Stimulated activated naive CD8-positive, alpha-beta T cell treated with anti-CD3 and anti-CD28 coated beads, Interleukin-15, Interleukin-2, amounts not matched to agents 100 ng/mL and 50 ng/mL, for 24 hours (primary cell): ENCODE results near the gene THY1.
"Not testable (repeated sequence)": the region's sequence is repeated elsewhere in the genome, so short reads cannot be mapped to it uniquely, and the experiment has no call there.

Source experiments
- H3K27ac Mint-ChIP-seq: one replicate; pipeline ENCODE4 v1.8.0; 2021; ENCODE audit warnings: mild to moderate bottlenecking, mixed read lengths
- H3K27me3 Mint-ChIP-seq: one replicate; pipeline ENCODE4 v1.8.0; 2021; ENCODE audit warnings: mixed read lengths
- H3K36me3 Mint-ChIP-seq: one replicate; pipeline ENCODE4 v1.8.0; 2021; ENCODE audit warnings: low read depth, mixed read lengths
- H3K4me1 Mint-ChIP-seq: one replicate; pipeline ENCODE4 v1.8.0; 2021; ENCODE audit warnings: low read depth, mixed read lengths
- H3K4me3 Mint-ChIP-seq: one replicate; pipeline ENCODE4 v1.8.0; 2021; ENCODE audit warnings: mild to moderate bottlenecking, mixed read lengths
- H3K9me3 Mint-ChIP-seq: one replicate; pipeline ENCODE4 v1.8.0; 2021; ENCODE audit warnings: mixed read lengths

The THY1 gene

GRCh38 chr11:119450590-119451326, 27.8 kb upstream of the THY1 start:
- no peak overlapping the region for H3K27ac Mint-ChIP-seq
- peaks cover 32% of the 10 kb centered on the region for H3K27me3 Mint-ChIP-seq
- H3K4me3 Mint-ChIP-seq = no peak overlapping the region
- no peaks in the 10 kb centered on the region for H3K36me3 Mint-ChIP-seq
- H3K4me1 Mint-ChIP-seq = no peaks in the 10 kb centered on the region
- H3K9me3 Mint-ChIP-seq = no peaks in the 10 kb centered on the region

- H3K36me3 Mint-ChIP-seq = no peaks in the 10 kb centered on the region
- peaks cover 41% of the 10 kb centered on the region for H3K27me3 Mint-ChIP-seq
- no peak overlapping the region for H3K27ac Mint-ChIP-seq
- H3K4me1 Mint-ChIP-seq = no peaks in the 10 kb centered on the region
- no peaks in the 10 kb centered on the region for H3K9me3 Mint-ChIP-seq
- no peak overlapping the region for H3K4me3 Mint-ChIP-seq
Observed at GRCh38 chr11:119449498-119449897, 26.5 kb upstream of the THY1 start.

DNA sequence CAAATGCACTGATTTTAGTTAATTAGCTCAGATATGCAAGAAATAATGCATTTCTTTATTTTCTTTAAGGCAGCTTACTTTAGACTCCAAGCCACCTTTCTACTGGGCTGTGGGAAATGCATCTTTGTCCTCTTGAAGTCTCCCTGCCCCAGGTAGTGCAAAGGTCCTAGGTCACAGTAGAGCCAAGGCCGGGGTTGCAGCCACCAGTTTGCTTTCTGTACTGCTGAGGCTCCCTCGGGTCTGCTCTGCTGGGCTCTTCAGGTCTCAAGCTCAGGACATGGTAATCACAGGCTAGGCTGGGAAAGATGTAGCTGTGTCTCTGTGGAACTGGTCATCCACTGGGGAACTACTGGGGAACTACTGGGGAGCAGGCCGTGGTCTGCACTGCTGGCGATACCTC, 25.4 kb upstream of the THY1 start:
- H3K9me3 Mint-ChIP-seq = no peaks in the 10 kb centered on the region
- no peak overlapping the region for H3K4me3 Mint-ChIP-seq
- H3K27me3 Mint-ChIP-seq = peaks cover 44% of the 10 kb centered on the region
- no peaks in the 10 kb centered on the region for H3K4me1 Mint-ChIP-seq
- H3K36me3 Mint-ChIP-seq = no peaks in the 10 kb centered on the region
- no peak overlapping the region for H3K27ac Mint-ChIP-seq

- no peak overlapping the region for H3K27ac Mint-ChIP-seq
- H3K9me3 Mint-ChIP-seq = no peaks in the 10 kb centered on the region
- no peaks in the 10 kb centered on the region for H3K4me1 Mint-ChIP-seq
- H3K36me3 Mint-ChIP-seq = no peaks in the 10 kb centered on the region
- peaks cover 40% of the 10 kb centered on the region for H3K27me3 Mint-ChIP-seq
- no peak overlapping the region for H3K4me3 Mint-ChIP-seq
Observed at GRCh38 chr11:119447664-119448242, 24.8 kb upstream of the THY1 start.

DNA sequence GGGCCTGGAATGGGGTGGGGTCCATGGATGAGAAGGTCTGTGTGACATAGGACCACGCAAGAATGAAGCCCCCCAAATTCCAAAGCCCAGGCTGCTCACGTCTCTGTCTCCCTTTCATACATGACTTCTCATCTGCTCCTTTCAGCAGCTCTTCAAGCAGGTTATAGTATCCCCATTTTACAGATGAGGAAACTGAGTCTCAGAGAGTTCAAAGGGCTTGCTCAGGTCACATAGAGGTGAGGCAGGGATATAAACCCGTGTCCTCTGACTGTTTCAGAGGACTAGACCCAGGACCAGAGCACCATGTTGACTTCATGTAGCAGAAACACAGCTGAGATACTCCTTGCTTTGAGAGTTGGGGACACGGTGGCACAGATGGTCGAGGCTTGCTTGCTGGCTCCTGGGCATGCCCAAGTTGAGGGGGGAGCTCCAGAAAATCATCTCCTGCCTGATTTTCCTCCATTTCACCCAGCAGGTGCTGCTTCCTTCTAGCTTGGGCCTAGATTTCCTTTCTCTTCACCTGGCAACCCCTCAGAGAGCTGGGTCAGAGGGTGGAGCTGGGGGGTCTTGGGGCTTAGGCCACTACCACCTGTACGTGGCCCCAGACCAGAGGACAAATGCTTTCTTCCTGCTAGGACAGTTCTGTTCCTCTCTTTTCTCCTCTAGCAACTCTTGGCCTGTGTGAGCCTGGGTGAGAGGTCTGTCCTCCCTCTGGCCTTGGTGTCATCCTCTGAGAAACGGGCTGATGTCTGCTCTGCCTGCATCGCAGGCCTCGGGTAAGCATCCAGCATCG, 24.1 kb upstream of the THY1 start:
- peaks cover 42% of the 10 kb centered on the region for H3K27me3 Mint-ChIP-seq
- H3K36me3 Mint-ChIP-seq = no peaks in the 10 kb centered on the region
- H3K9me3 Mint-ChIP-seq = no peaks in the 10 kb centered on the region
- no peak overlapping the region for H3K4me3 Mint-ChIP-seq
- no peaks in the 10 kb centered on the region for H3K4me1 Mint-ChIP-seq
- no peak overlapping the region for H3K27ac Mint-ChIP-seq

DNA sequence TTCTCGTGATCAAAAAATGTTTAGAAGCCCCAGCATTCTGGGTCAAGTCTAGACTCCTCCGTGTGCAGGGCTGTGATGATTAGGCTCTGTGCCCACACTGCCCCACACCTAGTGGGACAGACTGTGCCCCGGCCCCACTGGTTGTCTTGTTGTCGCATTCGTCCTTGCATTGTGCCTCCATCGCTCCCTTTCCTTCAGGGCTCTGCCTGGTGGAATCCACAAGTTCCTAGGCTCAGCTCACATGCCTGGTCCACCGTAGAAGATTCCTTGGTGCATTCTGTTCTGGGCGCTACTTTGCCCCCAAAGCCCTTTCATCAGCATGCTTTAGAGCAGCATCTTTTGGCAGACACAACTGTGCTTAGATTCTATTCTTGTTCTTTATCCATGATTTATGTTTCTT, 23.5 kb upstream of the THY1 start:
- Mint-ChIP-seq H3K9me3 (no peaks in the 10 kb centered on the region), H3K4me1 (peaks cover under 1% of the 10 kb centered on the region), H3K4me3 (no peak overlapping the region), H3K27me3 (peaks cover 37% of the 10 kb centered on the region), H3K36me3 (no peaks in the 10 kb centered on the region), H3K27ac (no peak overlapping the region)

DNA sequence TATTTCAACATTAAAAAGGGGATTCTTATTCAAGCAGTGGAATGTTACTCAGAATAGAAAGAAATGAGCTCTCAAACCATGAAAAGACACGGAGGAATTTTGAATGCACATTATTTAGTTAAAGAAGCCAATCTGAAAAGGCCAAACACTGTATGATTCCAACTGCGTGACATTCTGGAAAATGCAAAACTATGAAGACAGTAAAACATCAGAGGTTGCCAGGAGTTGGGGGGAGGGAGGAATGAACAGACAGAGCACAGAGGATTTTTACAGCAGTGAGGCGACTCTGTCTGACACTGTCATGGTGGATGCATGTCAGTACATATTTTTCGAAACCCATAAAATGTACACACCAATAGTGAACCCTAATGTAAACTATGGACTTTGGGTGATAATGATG, 22.9 kb upstream of the THY1 start:
- Mint-ChIP-seq H3K9me3 (no peaks in the 10 kb centered on the region), H3K4me3 (no peak overlapping the region), H3K27me3 (peaks cover 35% of the 10 kb centered on the region), H3K36me3 (no peaks in the 10 kb centered on the region), H3K27ac (no peak overlapping the region), H3K4me1 (peaks cover 7% of the 10 kb centered on the region)

DNA sequence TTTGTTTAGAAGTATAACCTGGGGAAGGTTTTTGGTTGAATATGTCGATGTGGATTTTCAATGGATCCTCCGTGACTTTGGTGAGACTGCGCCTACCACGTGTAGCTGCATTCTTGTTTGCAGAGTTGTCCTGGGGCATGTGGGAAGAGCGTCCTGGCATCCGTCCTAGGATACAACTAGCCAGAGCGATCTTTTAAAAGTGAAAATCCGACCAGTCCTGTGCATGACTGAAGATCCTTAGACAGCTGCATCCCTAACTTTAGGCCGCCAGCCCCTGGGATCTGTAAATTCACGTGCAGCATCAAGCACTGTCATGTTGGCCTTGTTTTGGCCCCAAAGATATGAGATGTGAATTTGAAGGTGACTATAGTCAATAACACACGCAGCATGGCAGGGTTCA, 22.4 kb upstream of the THY1 start:
- Mint-ChIP-seq H3K4me1 (peaks cover 11% of the 10 kb centered on the region), H3K9me3 (no peaks in the 10 kb centered on the region), H3K36me3 (no peaks in the 10 kb centered on the region), H3K27me3 (peaks cover 30% of the 10 kb centered on the region), H3K4me3 (no peak overlapping the region), H3K27ac (no peak overlapping the region)

DNA sequence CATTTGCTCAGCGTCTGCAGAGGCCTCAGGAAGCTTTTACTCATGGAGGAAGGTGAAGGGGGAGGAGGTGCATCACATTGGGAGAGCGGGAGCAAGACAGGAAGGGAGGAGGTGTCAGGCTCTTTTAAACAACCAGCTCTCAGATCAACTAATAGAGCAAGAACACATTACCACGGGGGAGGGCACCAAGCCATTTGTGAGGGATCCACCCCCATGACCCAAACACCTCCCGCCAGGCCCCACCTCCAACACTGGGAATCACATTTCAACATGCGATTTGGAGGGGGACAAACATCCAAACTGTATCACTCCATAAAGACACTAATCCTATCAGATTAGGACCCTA, 18.9 kb upstream of the THY1 start:
- Mint-ChIP-seq H3K4me1 (peaks cover 12% of the 10 kb centered on the region), H3K4me3 (no peak overlapping the region), H3K27ac (no peak overlapping the region), H3K9me3 (no peaks in the 10 kb centered on the region), H3K27me3 (peaks cover 41% of the 10 kb centered on the region), H3K36me3 (no peaks in the 10 kb centered on the region)

- no peaks in the 10 kb centered on the region for H3K9me3 Mint-ChIP-seq
- H3K36me3 Mint-ChIP-seq = no peaks in the 10 kb centered on the region
- peaks cover 33% of the 10 kb centered on the region for H3K27me3 Mint-ChIP-seq
- H3K4me3 Mint-ChIP-seq = no peak overlapping the region
- H3K4me1 Mint-ChIP-seq = peaks cover 12% of the 10 kb centered on the region
- H3K27ac Mint-ChIP-seq = no peak overlapping the region
Observed at GRCh38 chr11:119438599-119438998, 15.6 kb upstream of the THY1 start.

DNA sequence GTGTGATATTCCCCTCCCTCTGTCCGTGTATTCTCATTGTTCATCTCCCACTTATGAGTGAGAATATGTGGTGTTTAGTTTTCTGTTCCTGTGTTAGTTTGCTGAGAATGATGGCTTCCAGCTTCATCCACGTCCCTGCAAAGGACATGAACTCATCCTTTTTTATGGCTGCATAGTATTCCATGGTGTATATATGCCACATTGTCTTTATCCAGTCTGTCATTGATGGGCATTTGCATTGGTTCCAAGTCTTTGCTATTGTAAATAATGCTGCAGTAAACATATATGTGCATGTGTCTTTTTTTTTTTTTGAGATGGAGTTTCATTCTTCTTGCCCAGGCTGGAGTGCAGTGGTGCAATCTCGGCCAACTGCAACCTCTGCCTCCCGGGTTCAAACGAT, 14.5 kb upstream of the THY1 start:
- not testable (repeated sequence) for H3K36me3 Mint-ChIP-seq, H3K4me3 Mint-ChIP-seq, H3K27ac Mint-ChIP-seq, H3K9me3 Mint-ChIP-seq
- peaks cover 12% of the 10 kb centered on the region for H3K4me1 Mint-ChIP-seq
- peaks cover 34% of the 10 kb centered on the region for H3K27me3 Mint-ChIP-seq

DNA sequence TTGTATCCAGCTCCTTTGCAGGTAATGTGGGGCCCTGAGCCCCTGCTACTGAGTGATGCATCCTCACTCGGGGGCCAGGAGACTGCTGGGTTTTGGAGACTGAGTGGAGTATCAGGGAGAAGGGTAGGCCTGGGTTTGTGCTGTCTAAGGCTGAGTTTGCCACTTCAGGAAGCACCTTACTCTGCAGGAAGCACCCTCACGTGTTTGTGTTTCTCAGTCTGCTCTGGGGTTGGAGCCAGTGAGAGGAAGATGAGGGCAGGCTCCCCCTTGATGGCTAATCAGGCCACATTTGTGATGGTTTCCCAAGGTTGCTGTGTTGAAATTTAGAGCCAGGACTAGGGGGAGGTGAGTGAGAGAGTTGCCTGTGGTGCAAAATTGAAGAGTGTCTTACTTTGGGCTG, 13.7 kb upstream of the THY1 start:
- Mint-ChIP-seq H3K4me1 (peaks cover 12% of the 10 kb centered on the region), H3K36me3 (no peaks in the 10 kb centered on the region), H3K9me3 (no peaks in the 10 kb centered on the region), H3K27ac (no peak overlapping the region), H3K4me3 (no peak overlapping the region), H3K27me3 (peaks cover 36% of the 10 kb centered on the region)

DNA sequence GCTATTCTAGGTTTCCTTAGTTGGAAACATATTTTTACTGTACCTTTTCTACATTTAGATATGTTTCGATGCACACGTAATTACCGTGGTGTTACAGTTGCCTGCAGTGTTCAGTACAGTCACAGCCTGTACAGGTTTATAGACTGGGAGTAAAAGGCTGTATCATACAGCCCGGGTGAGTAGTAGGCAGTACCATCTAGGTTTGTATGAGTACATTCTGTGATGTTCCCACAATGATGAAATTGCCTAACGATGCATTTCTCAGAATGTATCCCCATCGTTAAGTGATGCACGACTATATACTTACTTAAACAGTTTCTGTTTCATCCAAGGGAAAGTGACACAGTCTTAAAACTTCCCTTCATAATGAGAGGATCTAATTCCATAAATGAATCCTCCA, 13.1 kb upstream of the THY1 start:
- H3K9me3 Mint-ChIP-seq = no peaks in the 10 kb centered on the region
- H3K27ac Mint-ChIP-seq = no peak overlapping the region
- no peak overlapping the region for H3K4me3 Mint-ChIP-seq
- peaks cover 8% of the 10 kb centered on the region for H3K4me1 Mint-ChIP-seq
- no peaks in the 10 kb centered on the region for H3K36me3 Mint-ChIP-seq
- peaks cover 43% of the 10 kb centered on the region for H3K27me3 Mint-ChIP-seq

DNA sequence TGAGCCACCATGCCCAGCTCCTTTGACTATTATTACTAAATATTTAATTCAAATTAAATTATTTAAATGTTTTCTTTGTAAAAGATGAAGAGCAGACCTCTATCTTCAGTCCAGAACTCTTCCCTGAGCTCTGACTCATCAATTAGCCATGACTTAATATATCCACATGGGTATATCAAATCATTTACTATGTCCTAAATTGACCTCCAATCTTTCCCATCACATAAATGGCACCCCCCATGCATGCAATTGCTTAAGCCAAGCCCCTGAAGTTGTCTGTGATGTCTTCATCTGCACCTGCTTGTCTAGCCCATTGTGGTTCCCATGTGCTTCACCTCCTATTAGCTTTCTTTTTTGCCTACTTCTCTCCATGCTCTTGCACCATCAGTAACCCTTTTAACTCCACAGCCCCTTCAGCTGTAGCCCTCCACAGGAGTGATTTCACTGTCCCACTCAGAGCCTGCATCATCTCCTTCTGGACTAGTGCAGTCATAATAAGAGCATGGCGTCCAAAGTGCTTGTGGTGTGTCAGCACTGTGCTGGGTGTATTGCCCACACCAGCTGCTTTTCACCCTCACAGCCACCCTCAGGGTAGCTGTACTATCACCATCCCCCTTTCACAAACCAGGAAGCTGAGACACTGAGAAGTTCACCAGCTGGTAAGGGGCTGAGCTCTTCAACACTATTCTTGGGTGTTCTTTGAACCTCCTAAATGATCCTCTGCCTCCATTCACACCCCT, 11.8 kb upstream of the THY1 start:
- Mint-ChIP-seq H3K27me3 (peaks cover 48% of the 10 kb centered on the region), H3K36me3 (no peaks in the 10 kb centered on the region), H3K4me1 (no peaks in the 10 kb centered on the region), H3K27ac (no peak overlapping the region), H3K4me3 (no peak overlapping the region), H3K9me3 (no peaks in the 10 kb centered on the region)

DNA sequence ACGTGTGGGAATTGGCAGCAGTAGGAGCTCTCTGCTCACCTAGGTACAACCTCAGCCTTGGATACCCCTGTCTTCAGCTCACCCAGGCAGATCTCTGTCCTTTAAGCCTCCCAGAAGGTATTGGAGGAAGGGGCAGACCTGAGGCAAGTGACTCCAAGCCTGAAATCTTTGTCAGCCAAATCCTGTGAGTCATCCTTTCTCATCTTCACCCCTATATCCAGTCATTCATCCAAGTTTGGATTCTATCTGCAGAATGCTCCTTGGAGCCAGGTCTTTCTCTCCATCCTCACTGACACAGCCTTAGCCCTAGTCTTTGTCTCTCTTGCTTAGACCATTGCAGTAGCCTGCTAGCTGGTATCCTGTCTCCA, 10.4 kb upstream of the THY1 start:
- H3K27ac Mint-ChIP-seq = no peak overlapping the region
- no peaks in the 10 kb centered on the region for H3K9me3 Mint-ChIP-seq
- H3K27me3 Mint-ChIP-seq = peaks cover 46% of the 10 kb centered on the region
- no peaks in the 10 kb centered on the region for H3K36me3 Mint-ChIP-seq
- H3K4me1 Mint-ChIP-seq = no peaks in the 10 kb centered on the region
- no peak overlapping the region for H3K4me3 Mint-ChIP-seq
